ENCODE data around the gene SNURF.
"Not testable (repeated sequence)": the region's sequence is repeated elsewhere in the genome, so short reads cannot be mapped to it uniquely, and the experiment has no call there.

GRCh38 chr15:24938224-24938623 is 16.6 kb upstream of the SNURF start:
- not testable (repeated sequence) for TF ChIP-seq ATF2 (CRISPR knock-in tag; IDR thresholded peaks at IDR 0.05; ENCODE audit: borderline replicate concordance, low read depth); CTCF (IDR thresholded peaks at IDR 0.05); TEAD4 (CRISPR knock-in tag; IDR thresholded peaks at IDR 0.05); NR3C1 (CRISPR knock-in tag; conservative IDR thresholded peaks at IDR 0.05; ENCODE audit: low read depth); MAX (CRISPR knock-in tag; IDR thresholded peaks at IDR 0.05); PRDM15 (CRISPR knock-in tag; IDR thresholded peaks at IDR 0.05); HMGA2 (CRISPR knock-in tag; IDR thresholded peaks at IDR 0.05); JUN (CRISPR knock-in tag; IDR thresholded peaks at IDR 0.05); CREB1 (CRISPR knock-in tag; IDR thresholded peaks at IDR 0.05); ELF4 (CRISPR knock-in tag; IDR thresholded peaks at IDR 0.05; ENCODE audit: low read depth)

Measured in WTC11 (cell line).